Measurements from ENCODE around the gene TRDMT1. TPM values are rescaled to one million over a fixed set of nuclear protein-coding genes. Genes with fewer than 3 reads are reported as not detected.

Gene TRDMT1
- total RNA-seq, 1 donor from 2014 or later = 9.0 TPM

DNA sequence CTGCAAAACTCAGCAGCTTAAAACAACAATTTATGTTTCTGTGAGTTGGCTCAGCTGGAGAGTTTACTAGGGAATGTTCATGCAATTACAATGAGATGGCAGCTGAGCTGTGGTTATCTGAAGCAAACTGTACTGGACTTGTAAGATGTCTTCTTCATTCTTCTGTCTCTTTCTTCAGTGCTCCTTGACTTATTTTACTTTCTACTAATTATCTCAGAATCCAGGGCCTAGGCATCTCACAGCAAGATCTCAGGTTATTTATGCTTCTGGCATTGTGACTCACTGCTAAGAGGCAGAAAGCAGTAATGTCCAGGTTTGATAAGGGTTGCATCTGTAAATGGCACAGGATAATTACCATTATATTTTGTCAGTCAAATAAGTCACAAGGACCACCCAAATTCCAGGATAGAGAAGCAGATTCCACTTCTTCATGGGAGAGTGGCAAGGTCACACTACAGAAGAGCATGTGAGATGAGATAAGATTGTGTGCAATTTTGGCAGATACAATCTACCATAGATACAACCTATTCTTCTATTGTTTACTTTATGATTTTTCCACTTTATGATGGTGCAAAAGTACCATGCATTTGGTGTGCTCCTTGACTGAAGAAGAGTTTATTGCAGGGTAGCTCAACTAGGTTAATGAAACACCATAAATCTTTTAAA, 43.4 kb upstream of the TRDMT1 start:
- no peak for DNase-seq (ENCODE audit: extremely low spot score, unreplicated experiment)
- Mint-ChIP-seq H3K4me1 (ENCODE audit: unreplicated experiment) (peaks cover 5% of the 10 kb centered on the region), H3K27me3 (no peaks in the 10 kb centered on the region), H3K4me3 (no peak overlapping the region), H3K36me3 (peaks cover 5% of the 10 kb centered on the region), H3K9me3 (peaks cover 13% of the 10 kb centered on the region), H3K27ac (no peak overlapping the region)
- TF ChIP-seq, protein P1, sequence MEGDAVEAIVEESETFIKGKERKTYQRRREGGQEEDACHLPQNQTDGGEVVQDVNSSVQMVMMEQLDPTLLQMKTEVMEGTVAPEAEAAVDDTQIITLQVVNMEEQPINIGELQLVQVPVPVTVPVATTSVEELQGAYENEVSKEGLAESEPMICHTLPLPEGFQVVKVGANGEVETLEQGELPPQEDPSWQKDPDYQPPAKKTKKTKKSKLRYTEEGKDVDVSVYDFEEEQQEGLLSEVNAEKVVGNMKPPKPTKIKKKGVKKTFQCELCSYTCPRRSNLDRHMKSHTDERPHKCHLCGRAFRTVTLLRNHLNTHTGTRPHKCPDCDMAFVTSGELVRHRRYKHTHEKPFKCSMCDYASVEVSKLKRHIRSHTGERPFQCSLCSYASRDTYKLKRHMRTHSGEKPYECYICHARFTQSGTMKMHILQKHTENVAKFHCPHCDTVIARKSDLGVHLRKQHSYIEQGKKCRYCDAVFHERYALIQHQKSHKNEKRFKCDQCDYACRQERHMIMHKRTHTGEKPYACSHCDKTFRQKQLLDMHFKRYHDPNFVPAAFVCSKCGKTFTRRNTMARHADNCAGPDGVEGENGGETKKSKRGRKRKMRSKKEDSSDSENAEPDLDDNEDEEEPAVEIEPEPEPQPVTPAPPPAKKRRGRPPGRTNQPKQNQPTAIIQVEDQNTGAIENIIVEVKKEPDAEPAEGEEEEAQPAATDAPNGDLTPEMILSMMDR (conservative IDR thresholded peaks at IDR 0.05) = no peak

DNA sequence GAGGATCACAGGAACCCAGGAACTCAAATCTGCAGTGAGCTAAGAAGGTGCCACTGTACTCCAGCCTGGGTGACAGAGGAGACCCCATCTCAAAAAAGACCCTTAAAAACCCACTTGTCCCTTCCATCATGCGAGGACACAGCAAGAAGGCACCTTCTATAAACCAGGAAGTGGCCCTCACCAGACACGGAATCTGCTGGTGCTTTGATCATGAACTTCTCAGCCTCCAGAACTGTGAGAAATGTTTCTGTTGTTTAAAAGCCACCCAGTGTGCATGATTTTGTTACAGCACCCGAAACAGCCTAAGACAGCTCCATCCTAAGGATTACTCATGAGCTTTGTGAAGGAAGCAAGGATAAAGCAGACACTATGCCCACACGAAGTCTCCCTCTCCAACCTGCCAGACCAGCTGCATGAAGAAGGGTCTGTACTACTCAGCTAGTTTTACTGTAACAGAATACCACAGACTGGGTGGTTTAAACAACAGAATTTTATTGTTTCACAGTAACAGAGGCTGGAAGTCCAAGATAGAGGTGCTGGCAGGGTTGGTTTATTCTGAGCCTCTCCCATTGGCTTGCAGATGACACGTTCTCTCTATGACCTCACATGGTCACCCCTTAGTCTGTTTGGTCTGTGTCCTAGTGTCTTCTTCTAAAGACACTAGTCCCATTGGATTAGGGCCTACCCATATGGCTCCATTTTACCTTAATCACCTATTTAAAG, 40.3 kb upstream of the TRDMT1 start:
- Mint-ChIP-seq H3K27ac (no peak overlapping the region), H3K9me3 (peaks cover 13% of the 10 kb centered on the region), H3K36me3 (peaks cover 8% of the 10 kb centered on the region), H3K27me3 (no peaks in the 10 kb centered on the region), H3K4me3 (no peak overlapping the region), H3K4me1 (ENCODE audit: unreplicated experiment) (peaks cover 15% of the 10 kb centered on the region)
- TF ChIP-seq, protein P1 (conservative IDR thresholded peaks at IDR 0.05) = no peak
- DNase-seq (ENCODE audit: extremely low spot score, unreplicated experiment) = no peak

DNA sequence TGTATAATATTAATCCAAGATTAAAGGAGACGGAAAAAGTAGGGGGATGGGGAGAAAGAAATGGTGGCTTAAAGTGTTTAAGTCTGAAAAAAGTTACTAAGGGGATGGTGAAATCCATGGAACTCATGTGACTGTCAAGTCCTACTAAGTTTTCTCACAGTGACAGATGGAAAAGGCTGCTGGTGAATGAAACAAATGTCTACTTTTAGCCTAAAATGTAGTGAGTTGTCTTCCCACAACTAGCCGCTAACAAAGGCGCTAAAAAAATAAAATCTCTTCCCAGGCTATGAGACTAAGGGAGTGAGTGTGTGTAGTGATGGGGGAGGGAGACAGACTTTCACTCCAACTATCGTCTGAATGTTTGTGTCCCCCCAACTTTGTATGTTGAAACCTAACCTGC, 39.1 kb upstream of the TRDMT1 start:
- Mint-ChIP-seq H3K27ac (no peak overlapping the region), H3K4me3 (no peak overlapping the region)

DNA sequence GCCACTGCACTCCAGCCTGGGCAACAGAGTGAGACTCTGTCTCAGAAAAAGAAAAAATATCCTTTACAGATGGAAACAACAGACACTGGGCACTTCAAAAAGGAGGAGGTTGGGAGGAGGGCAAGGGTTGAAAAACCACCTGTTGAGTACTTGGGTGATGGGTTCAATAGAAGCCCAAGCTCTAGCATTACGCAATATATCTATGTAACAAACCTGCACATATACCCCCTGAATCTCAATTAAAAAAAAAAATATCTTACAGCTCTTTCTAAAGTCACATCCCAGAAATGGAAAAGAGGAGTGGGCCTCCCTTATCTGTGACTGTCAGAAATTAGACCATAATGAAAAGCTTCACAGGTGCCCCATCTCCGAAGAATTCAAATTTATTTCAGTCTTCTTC, 38.6 kb upstream of the TRDMT1 start:
- H3K36me3 Mint-ChIP-seq = peaks cover 17% of the 10 kb centered on the region
- H3K9me3 Mint-ChIP-seq = peaks cover 4% of the 10 kb centered on the region
- no peak for DNase-seq (ENCODE audit: extremely low spot score, unreplicated experiment)
- TF ChIP-seq, protein P1 (conservative IDR thresholded peaks at IDR 0.05) = no peak
- H3K4me3 Mint-ChIP-seq = no peak overlapping the region
- no peak overlapping the region for H3K27ac Mint-ChIP-seq
- H3K27me3 Mint-ChIP-seq = no peaks in the 10 kb centered on the region
- H3K4me1 Mint-ChIP-seq (ENCODE audit: unreplicated experiment) = peaks cover 15% of the 10 kb centered on the region

More for the DNA sequence above, 39.1 kb upstream of the TRDMT1 start:
- DNase-seq (ENCODE audit: extremely low spot score, unreplicated experiment) = no peak
- Mint-ChIP-seq H3K4me1 (ENCODE audit: unreplicated experiment) (peaks cover 15% of the 10 kb centered on the region), H3K36me3 (peaks cover 13% of the 10 kb centered on the region), H3K9me3 (peaks cover 4% of the 10 kb centered on the region), H3K27me3 (no peaks in the 10 kb centered on the region)
- TF ChIP-seq, protein P1 (conservative IDR thresholded peaks at IDR 0.05) = no peak

DNA sequence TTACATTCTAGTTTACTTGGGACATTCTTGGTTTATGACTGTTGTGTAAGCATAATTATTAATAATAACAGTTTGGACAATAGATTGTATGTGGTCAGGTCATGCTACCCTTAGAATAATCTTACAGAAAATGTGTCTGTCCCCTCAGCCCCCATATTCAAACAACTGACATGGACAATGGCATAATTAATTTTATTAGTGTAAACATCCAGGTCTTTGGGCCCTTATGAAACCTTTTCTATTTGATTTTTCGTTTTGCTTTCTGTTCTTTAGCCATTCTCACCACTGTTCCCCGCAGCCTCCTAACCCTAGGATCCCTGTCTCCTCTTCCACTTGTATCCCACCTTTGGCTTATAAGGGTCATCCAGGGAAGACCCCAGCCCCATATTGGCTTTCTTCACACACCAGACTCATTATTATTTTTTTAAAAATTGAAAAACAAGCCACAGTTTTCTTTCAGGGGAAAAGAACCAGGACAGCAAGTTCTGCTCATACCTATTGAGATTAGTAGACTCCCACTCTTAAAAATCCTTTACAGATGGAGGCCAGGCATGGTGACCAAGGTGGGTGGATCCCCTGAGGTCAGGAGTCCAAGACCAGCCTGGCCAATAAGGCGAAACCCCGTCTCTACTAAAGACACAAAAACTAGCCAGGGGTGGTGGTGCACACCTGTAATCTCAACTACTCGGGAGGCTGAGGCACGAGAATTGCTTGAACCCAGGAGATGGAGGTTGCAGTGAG, 38.0 kb upstream of the TRDMT1 start:
- H3K4me3 Mint-ChIP-seq = no peak overlapping the region
- TF ChIP-seq, protein P1 (conservative IDR thresholded peaks at IDR 0.05) = no peak
- peaks cover 4% of the 10 kb centered on the region for H3K9me3 Mint-ChIP-seq
- peaks cover 12% of the 10 kb centered on the region for H3K4me1 Mint-ChIP-seq (ENCODE audit: unreplicated experiment)
- H3K27me3 Mint-ChIP-seq = no peaks in the 10 kb centered on the region
- H3K36me3 Mint-ChIP-seq = peaks cover 22% of the 10 kb centered on the region
- no peak overlapping the region for H3K27ac Mint-ChIP-seq
- DNase-seq (ENCODE audit: extremely low spot score, unreplicated experiment) = no peak
